ENCODE data around the gene HOXC9.
A peak's percentile ranks its signal among the peaks of the same experiment; 100 is the strongest.

HOXC9 gene

GRCh38 chr12:54052438-54053002 is 52.6 kb downstream of the HOXC9 start:
- peak overlapping the region; percentile 81 for H3K27ac ChIP-seq
- H3K4me3 ChIP-seq (ENCODE audit: low read depth, low read length) = peak overlapping the region; percentile 90
- DNase-seq = no peak
- no peaks in the 10 kb centered on the region for H3K9me3 ChIP-seq (ENCODE audit: severe bottlenecking)
- TF ChIP-seq CTCF (IDR thresholded peaks at IDR 0.05; ENCODE audit: low read depth, low read length) = no peak
- peaks cover 8% of the 10 kb centered on the region for H3K36me3 ChIP-seq
- H3K27me3 ChIP-seq (ENCODE audit: insufficient read depth, low read depth, severe bottlenecking) = no peaks in the 10 kb centered on the region
